GM12874 (cell line): ENCODE results near the gene GNAL.

ENCODE experiments used
- TF ChIP-seq, protein P1 (sequence below): IDR thresholded peaks from 2 replicates; pipeline ENCODE4 v1.5.1; 2011; ENCODE audit warnings: low read depth, mild to moderate bottlenecking, control low read depth, low read length, moderate library complexity; ENCODE audit not compliant: insufficient read depth

GNAL gene

DNA sequence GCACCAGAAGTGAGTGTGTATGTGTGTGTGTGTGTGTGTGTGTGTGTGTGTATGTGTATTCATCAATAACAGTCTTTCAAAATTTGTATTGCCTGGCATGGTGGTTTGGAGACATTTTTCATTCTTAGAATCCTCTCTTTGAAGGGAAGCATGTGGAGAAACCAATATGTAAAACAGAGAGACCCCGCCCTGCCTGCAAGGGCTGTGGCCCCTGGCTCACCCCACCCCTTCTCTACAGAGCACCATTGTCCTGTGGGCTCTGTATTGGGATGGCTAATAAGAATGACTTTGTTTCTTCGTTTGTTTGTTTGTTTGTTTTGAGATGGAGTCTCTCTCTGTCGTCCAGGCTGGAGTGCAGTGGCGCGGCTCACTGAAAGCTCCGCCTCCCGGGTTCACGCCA lies 65.9 kb downstream of the GNAL start:
- TF ChIP-seq, protein P1, sequence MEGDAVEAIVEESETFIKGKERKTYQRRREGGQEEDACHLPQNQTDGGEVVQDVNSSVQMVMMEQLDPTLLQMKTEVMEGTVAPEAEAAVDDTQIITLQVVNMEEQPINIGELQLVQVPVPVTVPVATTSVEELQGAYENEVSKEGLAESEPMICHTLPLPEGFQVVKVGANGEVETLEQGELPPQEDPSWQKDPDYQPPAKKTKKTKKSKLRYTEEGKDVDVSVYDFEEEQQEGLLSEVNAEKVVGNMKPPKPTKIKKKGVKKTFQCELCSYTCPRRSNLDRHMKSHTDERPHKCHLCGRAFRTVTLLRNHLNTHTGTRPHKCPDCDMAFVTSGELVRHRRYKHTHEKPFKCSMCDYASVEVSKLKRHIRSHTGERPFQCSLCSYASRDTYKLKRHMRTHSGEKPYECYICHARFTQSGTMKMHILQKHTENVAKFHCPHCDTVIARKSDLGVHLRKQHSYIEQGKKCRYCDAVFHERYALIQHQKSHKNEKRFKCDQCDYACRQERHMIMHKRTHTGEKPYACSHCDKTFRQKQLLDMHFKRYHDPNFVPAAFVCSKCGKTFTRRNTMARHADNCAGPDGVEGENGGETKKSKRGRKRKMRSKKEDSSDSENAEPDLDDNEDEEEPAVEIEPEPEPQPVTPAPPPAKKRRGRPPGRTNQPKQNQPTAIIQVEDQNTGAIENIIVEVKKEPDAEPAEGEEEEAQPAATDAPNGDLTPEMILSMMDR = no peak

DNA sequence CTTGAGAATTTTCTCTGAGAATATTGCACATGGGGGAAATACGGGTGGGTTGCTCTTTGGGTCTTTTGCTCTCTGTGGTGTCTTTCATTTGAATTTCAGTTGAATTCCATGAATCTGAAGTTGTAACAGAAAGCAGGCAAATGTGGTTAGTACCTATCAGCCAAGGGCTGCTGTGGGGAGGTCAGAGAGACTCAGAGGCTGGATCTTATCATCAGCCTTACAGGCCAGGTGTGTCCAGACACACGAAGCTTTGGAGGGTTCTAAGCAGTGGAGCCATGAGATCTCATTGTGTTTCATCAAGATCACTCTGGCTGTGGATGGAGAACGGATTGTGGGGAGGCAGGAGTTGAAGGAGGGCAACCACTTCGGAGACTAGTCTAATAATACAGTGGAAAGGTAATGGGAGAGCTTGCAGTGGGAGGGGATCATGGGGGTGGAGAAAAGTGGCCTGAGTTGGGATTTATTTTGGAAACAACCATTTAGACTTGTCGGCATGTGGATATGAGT lies 68.1 kb downstream of the GNAL start:
- TF ChIP-seq, protein P1 = no peak

DNA sequence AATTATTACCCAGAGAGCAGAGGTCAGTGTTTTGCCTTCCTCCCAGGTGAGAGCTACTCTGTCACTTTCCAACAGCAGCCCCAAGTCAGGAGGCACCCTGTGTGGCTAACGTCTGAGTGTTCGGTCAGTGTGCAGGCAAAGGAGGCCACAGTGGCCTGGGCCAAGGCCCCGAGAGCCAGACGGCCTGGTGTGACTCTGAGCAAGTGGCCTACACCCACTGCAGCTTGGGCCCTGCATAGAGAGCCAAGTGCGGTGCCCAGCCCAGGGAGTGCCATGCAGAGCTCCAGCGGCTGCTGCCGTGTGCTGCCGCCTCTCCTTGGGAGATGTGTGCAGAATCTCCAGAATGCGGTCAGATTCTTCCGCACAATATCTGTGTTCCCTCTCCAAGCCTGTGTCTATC lies 70.4 kb downstream of the GNAL start:
- TF ChIP-seq, protein P1 = no peak

DNA sequence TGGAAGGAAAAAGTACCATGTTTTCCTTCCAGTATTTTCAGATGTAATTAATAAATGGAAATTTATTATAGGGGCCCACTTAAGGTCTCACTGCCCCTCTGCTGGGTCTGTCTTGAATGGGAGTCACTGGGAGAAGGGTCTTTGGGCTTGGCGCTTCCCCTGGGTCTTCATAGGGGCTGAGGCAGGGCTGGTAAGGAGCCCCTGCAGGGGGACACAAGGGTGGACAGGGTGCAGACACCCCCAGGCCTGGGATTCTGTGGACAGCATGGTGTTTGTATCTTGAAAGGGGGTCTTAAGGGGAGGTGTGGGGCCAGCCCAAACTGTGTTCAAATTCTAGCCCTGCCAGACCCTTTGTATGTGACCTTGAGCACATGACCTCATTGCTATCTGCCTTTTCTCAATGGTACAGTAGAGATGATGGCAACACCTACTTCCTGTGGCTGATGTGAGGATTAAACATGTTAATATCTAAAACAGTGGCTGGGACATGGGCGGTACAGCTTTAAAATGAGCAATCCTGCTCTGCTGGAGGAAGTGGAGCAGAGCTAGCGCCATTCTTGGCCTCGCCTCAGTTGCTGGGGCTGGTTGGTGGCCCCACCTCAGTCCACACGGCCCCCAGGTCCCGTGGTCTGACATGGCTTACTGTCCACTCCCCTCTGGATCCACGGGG lies 71.6 kb downstream of the GNAL start:
- TF ChIP-seq, protein P1 = no peak

DNA sequence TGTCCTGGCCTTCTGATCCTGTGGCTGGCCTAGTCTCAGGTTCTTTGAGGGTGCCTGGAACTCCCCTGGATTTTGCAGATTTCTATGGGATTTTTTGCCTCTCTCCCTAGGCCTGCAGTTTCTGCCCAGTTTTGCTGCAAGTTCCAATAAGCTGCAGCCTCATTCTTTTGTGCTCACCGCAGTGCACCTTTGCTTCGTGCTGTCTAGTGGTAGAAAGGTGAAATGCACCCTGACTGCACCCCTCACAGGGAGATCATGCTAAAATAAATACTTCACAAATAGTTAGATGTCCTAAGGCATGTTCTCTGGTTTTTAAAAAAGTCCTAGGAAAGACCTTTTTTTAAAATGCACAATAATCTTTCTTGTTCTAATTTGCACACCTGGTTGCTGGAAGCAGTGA lies 72.5 kb downstream of the GNAL start:
- TF ChIP-seq, protein P1 = peak; percentile 39; the same call in 1 of the 2 replicates

DNA sequence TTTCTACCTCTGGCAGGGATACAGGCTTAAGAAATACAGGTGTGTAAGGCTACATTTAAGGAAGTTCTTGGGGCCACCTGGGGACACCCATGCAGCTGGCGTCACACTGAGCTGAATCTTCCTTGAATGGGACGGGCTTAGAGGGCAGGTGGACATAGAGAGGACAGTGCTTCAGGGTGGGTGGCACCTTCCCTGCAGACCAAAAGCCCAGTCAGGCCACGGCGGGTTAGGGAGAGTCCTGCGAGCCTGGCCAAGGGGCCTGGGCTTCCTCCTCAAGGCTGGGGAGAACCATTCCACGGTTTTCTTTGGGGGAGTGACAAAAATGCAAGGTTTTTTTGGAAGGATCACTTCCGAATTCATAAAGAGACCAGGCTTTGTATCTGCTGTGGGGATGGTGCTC lies 73.4 kb downstream of the GNAL start:
- TF ChIP-seq, protein P1 = no peak

DNA sequence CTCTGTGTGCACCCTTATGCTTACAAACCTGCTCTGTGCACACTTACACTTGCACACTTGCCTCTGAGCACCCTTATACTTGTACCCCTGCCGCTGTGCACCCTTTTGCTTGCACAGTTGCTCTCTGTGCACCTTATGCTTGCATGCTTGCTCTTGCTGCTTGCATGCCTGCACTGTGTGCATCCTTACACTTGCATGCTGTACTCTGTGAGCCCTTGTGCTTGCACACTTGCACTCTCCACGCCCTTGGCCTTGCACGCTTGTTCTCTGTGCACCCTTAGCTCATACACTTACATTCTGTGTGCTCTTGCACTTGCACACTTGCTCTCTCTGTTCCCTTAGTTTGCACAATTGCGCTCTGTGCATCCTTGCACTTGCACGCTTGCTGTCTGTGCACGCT lies 78.3 kb downstream of the GNAL start:
- TF ChIP-seq, protein P1 = no peak

DNA sequence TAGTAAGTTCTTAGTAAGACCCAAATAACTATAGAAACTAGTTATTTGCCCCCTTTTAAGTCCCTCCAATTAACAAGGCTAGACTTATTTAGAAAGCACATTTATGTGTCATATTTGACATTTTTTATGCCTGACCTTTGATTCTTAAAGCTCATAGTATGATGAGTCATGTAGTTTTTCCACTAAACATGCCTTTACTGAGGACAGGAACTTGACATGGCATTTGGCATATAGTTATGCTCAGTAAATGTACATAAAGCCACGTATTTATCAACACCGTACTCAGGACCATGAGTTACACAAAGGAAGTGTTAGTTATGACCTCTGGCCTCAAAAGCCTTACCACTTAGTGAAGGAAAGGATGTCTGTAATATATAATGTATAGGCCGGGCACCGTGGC lies 78.9 kb downstream of the GNAL start:
- TF ChIP-seq, protein P1 = no peak
